OCI-LY1 (cell line): ENCODE results near the gene DOCK4.

Source experiments
- EZH2 ChIP-seq: fragments of 200-600 bp; sonication (generic), shearing (Covaris generic); IDR thresholded peaks from 2 replicates; pipeline ENCODE4 v1.8.0; 2017; ENCODE audit warnings: borderline replicate concordance, mixed run types, mild to moderate bottlenecking, antibody characterized with exemption, low read length, moderate library complexity, mixed read lengths
- TF ChIP-seq, protein P1 (sequence below): fragments of 200-600 bp; sonication (generic), shearing (Covaris generic); IDR thresholded peaks from 2 replicates; pipeline ENCODE4 v1.5.1; 2017; ENCODE audit warnings: mild to moderate bottlenecking, antibody characterized with exemption, low read length, moderate library complexity, mixed read lengths

DNA sequence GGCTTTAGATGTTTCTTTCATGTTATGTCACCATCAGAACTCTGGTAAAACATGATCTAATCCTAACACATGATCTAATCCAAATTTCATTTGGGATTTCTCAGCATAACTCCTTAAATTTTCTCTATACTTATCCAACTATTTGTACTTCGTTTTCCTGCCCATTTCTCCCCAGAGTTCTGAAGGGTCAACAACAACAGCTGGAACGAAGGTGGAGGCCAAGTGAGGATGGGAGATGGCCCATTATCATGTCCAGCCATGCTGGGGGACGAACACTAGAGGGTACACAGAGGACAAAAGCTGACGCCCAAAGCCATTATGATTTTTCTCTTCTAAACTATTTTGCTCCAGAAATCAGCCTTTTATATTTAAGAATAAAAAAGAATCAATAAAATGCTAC, 185.4 kb downstream of the DOCK4 start:
- TF ChIP-seq, protein P1, sequence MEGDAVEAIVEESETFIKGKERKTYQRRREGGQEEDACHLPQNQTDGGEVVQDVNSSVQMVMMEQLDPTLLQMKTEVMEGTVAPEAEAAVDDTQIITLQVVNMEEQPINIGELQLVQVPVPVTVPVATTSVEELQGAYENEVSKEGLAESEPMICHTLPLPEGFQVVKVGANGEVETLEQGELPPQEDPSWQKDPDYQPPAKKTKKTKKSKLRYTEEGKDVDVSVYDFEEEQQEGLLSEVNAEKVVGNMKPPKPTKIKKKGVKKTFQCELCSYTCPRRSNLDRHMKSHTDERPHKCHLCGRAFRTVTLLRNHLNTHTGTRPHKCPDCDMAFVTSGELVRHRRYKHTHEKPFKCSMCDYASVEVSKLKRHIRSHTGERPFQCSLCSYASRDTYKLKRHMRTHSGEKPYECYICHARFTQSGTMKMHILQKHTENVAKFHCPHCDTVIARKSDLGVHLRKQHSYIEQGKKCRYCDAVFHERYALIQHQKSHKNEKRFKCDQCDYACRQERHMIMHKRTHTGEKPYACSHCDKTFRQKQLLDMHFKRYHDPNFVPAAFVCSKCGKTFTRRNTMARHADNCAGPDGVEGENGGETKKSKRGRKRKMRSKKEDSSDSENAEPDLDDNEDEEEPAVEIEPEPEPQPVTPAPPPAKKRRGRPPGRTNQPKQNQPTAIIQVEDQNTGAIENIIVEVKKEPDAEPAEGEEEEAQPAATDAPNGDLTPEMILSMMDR, result no peak
- no peak for TF ChIP-seq EZH2
